Activated T-helper 1 cell treated with anti-CD3 and anti-CD28 coated beads, Interleukin-12 subunit alpha, Interleukin-12 subunit beta, Interleukin-2, Interleukin-4 antibody, amounts not matched to agents 30 ng/mL and 10 ng/mL and 1 ng/mL, durations not matched to agents 14 hours and 24 hours and 36 hours (primary cell): ENCODE data around the gene ELAPOR2. TPM values are rescaled to one million over a fixed set of nuclear protein-coding genes. Genes with fewer than 3 reads are reported as not detected.
"Not testable (repeated sequence)": the region's sequence is repeated elsewhere in the genome, so short reads cannot be mapped to it uniquely, and the experiment has no call there.

Experiments used
- DNase-seq: peaks from one replicate; pipeline ENCODE4 v3.0.0; 2021; ENCODE audit warnings: low spot score
- H3K27ac Mint-ChIP-seq: one replicate; pipeline ENCODE4 v1.8.0; 2021; ENCODE audit warnings: mild to moderate bottlenecking, mixed read lengths
- H3K27me3 Mint-ChIP-seq: one replicate; pipeline ENCODE4 v1.8.0; 2022; ENCODE audit warnings: mild to moderate bottlenecking, moderate library complexity, mixed read lengths; ENCODE audit not compliant: insufficient read depth
- H3K36me3 Mint-ChIP-seq: one replicate; pipeline ENCODE4 v1.8.0; 2021; ENCODE audit warnings: low read depth, mixed read lengths
- H3K4me1 Mint-ChIP-seq: one replicate; pipeline ENCODE4 v1.8.0; 2021; ENCODE audit warnings: low read depth, mixed read lengths
- H3K4me3 Mint-ChIP-seq: one replicate; pipeline ENCODE4 v1.8.0; 2021; ENCODE audit warnings: mild to moderate bottlenecking, moderate library complexity, mixed read lengths
- H3K9me3 Mint-ChIP-seq: one replicate; pipeline ENCODE4 v1.8.0; 2021; ENCODE audit warnings: mixed read lengths
- intact Hi-C: fragments of 100-400 bp; cut with micrococcal nuclease; formaldehyde crosslinking; loops from one replicate; pipeline ENCODE4 v1.15.1; 2024
- total RNA-seq: library from RNA; stranded (reverse); gene quantifications from 2 replicates; pipeline ENCODE4 v1.2.3, GENCODE V29; 2022

Gene ELAPOR2, protein sequence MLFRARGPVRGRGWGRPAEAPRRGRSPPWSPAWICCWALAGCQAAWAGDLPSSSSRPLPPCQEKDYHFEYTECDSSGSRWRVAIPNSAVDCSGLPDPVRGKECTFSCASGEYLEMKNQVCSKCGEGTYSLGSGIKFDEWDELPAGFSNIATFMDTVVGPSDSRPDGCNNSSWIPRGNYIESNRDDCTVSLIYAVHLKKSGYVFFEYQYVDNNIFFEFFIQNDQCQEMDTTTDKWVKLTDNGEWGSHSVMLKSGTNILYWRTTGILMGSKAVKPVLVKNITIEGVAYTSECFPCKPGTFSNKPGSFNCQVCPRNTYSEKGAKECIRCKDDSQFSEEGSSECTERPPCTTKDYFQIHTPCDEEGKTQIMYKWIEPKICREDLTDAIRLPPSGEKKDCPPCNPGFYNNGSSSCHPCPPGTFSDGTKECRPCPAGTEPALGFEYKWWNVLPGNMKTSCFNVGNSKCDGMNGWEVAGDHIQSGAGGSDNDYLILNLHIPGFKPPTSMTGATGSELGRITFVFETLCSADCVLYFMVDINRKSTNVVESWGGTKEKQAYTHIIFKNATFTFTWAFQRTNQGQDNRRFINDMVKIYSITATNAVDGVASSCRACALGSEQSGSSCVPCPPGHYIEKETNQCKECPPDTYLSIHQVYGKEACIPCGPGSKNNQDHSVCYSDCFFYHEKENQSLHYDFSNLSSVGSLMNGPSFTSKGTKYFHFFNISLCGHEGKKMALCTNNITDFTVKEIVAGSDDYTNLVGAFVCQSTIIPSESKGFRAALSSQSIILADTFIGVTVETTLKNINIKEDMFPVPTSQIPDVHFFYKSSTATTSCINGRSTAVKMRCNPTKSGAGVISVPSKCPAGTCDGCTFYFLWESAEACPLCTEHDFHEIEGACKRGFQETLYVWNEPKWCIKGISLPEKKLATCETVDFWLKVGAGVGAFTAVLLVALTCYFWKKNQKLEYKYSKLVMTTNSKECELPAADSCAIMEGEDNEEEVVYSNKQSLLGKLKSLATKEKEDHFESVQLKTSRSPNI
- total RNA-seq, result 1.3 and 2.3 TPM in 2 replicates

DNA sequence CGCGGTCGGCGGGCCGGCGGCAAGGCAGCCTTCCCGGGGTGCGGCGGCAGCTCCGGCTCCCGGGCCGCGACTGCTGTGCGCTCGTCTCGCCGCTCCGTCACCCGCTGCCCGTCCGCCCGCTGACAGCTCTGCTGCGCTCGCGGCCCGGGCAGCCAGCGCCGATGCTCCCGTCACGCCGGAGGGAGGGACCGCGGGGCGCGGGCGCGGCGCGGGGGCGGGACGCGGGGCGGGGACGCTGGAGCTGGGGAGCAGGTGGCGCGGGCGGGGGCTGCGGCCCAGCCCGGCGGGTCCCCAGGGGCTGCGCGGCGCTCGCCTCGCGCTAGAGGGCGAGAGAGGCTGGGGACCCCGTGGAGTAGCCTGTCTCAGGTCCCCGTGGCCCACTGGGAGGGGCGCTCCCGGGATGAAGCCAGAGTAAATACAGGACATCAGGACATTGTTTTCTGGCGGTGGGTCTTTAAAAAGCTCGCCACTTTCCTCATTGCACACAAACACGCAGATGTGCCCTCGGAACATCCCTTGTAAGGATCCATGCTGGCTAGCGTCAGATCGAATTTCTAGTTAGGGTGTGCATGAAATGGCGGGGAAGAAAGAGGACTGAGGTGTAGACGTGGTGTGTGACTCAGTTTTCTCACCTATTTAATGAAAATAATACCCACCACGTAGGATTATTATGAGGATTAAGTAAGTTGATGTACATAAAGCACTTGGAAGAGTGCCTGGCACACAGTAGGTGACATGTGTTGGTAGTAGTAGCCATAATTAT lies at the start of gene ELAPOR2:
Gene ELAPOR2, minus strand, starts transcription at position 130 of the 763 bp plus-strand sequence. CDS start 141 bp downstream, outside the sequence.
- Mint-ChIP-seq H3K27me3 (peaks cover 17% of the 10 kb centered on the region), H3K4me1 (peaks cover 8% of the 10 kb centered on the region), H3K36me3 (no peaks in the 10 kb centered on the region), H3K4me3 (peak within 1 kb of the TSS; percentile 70), H3K27ac (peak within 1 kb of the TSS; percentile 20), H3K9me3 (no peaks in the 10 kb centered on the region)
- peak; percentile 70 for DNase-seq
- intact Hi-C loops, result loop anchor here (1.0 to 10.0 kb wide), 6 partner anchors 21 to 815 kb away; partner anchors contain the start of genes DBF4, DMTF1, SLC25A40 and TMEM243

DNA sequence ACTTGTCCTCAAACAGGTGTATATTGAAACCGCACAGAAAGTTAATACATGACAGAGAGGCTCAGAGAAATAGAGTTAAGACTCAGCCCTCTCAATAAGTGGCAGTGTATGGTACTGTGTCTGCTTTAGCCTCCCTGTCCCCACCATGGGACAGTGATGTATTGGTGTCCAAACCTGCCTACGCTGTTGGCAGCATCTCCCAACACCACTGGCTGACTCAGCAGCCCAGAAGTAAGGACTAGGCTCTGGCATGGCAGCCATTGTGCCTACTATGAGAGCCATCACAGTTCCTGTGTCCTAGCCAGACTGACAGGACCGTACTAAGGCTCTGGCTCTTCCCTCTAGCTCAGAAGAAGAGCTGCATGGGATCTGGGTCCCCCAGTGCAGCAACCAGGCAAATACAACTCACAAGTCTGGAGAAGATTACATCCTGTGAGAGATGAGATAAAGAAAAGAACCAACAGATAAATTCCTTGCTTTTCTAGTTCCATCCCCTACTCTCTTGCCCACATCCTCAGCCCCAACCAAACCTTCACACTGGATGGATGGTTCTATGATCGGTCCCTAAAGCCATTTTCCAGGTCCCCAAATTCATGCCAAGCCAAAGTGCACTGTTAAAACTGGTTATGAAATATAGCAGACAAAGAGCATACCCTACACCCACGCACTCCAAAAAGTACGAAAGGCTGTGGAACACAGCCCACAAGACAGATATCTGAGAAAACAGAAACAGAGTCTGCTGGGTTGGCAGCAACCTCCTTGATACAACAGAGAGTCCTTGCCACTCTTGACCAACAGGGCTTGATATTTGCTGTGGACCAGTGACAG lies 48.7 kb upstream of the ELAPOR2 start:
- H3K36me3 Mint-ChIP-seq, result no peaks in the 10 kb centered on the region
- intact Hi-C loops, result no loop called here
- no peak overlapping the region for H3K4me3 Mint-ChIP-seq
- H3K27ac Mint-ChIP-seq, result no peak overlapping the region
- H3K9me3 Mint-ChIP-seq, result no peaks in the 10 kb centered on the region
- DNase-seq, result no peak
- H3K27me3 Mint-ChIP-seq, result peaks cover 5% of the 10 kb centered on the region
- no peaks in the 10 kb centered on the region for H3K4me1 Mint-ChIP-seq

DNA sequence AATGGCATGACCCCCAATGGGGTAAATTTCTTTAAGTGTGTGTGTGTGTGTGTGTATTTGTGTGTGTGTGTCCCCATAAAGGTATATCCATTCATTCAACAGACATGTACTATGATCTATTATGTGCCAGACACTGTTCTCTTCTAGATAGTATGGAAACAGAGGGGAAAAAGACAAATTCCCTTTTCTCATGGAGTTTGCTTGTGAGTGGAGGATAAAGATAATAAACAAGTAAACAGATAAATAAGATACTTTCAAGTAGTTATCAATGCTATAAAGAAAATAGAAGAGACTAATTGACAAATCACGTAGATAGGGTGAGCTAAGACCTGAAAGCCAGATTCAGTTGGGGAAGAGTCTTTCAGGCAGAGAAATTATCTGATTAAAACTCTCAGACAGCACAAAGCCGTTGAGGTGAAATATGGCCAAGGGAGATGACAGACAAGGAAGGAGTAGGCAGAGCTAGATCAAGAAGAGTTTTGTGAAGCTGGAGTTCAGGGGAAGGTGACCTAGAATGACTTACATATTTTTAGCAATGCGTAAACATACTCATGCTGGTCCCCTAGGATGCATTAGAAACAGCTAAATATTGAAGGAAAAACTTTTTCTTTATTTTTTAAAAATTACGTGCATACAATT lies 47.6 kb upstream of the ELAPOR2 start:
- Mint-ChIP-seq H3K36me3 (no peaks in the 10 kb centered on the region), H3K9me3 (no peaks in the 10 kb centered on the region), H3K27me3 (peaks cover 5% of the 10 kb centered on the region), H3K27ac (no peak overlapping the region), H3K4me3 (no peak overlapping the region), H3K4me1 (no peaks in the 10 kb centered on the region)
- intact Hi-C loops, result no loop called here
- DNase-seq, result no peak

DNA sequence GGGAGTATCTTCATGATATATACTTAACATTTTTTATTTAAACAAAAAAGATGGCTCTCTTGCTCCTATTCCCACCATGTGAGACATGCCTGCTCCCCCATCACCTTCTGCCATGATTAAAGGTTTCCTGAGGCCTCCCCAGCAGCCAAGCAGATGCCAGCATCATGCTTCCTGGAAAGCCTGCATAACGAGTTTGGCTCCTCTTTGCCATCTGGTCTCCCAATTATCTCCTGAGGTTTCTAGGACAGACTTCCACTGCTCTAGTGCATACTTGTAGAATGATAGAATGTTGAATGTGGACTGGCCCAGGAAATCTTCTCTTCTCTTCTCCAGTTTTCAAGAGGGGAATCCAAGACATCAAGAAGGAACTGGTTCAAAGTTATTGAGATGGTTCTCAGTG lies 45.9 kb upstream of the ELAPOR2 start:
- H3K4me3 Mint-ChIP-seq, result no peak overlapping the region
- H3K36me3 Mint-ChIP-seq, result no peaks in the 10 kb centered on the region
- H3K27ac Mint-ChIP-seq, result no peak overlapping the region
- no peaks in the 10 kb centered on the region for H3K9me3 Mint-ChIP-seq
- H3K4me1 Mint-ChIP-seq, result no peaks in the 10 kb centered on the region
- no peak for DNase-seq
- peaks cover 5% of the 10 kb centered on the region for H3K27me3 Mint-ChIP-seq
- intact Hi-C loops, result no loop called here

DNA sequence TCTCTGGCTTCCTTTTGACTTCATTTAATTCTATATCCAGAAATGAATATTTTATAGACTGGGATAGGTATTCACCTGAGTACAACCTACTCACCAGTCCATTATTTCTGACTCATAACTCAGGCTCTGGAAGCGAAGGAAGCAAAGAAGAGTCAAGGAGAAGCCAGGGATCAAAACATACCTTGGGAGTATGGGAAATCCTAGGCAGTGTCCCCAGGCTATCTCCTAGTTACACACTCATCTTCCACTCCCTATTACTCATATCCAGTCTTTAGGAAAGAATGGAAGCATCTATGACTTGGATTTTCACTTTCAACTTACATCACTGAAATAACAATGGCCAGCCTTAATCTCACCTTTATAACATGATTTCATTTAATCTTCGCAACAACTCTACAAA lies 40.9 kb upstream of the ELAPOR2 start:
- H3K4me3 Mint-ChIP-seq, result no peak overlapping the region
- no peaks in the 10 kb centered on the region for H3K9me3 Mint-ChIP-seq
- DNase-seq, result no peak
- H3K27ac Mint-ChIP-seq, result no peak overlapping the region
- intact Hi-C loops, result no loop called here
- H3K4me1 Mint-ChIP-seq, result no peaks in the 10 kb centered on the region
- H3K36me3 Mint-ChIP-seq, result no peaks in the 10 kb centered on the region
- no peaks in the 10 kb centered on the region for H3K27me3 Mint-ChIP-seq

DNA sequence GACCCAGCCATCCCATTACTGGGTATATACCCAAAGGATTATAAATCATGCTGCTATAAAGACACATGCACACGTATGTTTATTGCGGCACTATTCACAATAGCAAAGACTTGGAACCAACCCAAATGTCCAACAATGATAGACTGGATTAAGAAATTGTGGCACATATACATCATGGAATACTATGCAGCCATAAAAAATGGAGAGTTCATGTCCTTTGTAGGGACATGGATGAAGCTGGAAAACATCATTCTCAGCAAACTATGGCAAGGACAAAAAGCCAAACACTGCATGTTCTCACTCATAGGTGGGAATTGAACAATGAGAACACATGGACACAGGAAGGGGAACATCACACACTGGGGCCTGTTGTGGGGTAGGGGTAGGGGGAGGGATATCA lies 37.9 kb upstream of the ELAPOR2 start:
- H3K27me3 Mint-ChIP-seq, result not testable (repeated sequence)

DNA sequence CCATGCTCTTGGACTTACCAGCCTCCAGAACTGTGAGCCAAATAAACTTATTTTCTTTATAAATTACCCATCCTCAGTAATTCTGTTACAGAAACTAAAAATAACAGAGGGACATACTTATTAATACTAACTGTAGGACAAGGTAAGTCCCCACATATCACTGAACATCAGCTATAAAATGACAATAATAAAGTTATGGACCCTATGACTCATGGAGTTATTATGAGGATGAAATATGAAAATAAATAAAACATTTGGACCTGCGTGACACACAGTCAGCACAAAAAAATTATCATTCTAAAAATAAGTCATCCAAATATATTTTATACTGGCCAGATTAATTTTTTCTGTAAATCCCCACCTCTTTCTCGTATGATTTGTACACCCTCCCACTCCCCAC lies 34.9 kb upstream of the ELAPOR2 start:
- intact Hi-C loops, result no loop called here

More for the DNA sequence above, 37.9 kb upstream of the ELAPOR2 start:
- intact Hi-C loops, H3K9me3 Mint-ChIP-seq, H3K27ac Mint-ChIP-seq, H3K36me3 Mint-ChIP-seq, H3K4me3 Mint-ChIP-seq, H3K4me1 Mint-ChIP-seq, DNase-seq: not testable (repeated sequence)

DNA sequence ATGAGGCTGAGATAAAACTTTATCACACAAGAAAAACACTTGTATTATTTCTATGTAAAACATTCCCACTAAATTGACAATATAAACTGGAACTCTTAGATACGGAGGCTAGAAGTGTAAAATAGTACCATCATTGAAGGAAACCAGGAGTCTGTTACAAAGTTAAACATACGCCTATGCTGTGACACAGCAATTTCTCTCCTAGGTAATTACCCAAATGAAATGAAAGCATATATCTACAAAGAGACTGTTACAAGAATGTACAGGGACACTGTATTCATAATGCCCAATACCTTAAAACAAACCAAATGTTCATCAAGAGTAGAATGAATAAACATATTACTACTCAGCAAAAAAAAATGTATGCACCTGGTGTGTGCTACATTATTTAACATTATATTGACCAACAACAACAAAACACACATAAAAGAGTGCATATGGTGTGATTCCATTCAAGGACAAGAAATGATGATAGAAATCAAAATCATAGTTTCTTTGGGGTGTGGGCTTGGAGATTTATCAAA lies 33.2 kb upstream of the ELAPOR2 start:
- Mint-ChIP-seq H3K4me3 (no peak overlapping the region), H3K27me3 (peaks cover 4% of the 10 kb centered on the region), H3K27ac (no peak overlapping the region), H3K4me1 (no peaks in the 10 kb centered on the region), H3K9me3 (no peaks in the 10 kb centered on the region), H3K36me3 (no peaks in the 10 kb centered on the region)
- no peak for DNase-seq
- intact Hi-C loops, result no loop called here

More for the DNA sequence above, 34.9 kb upstream of the ELAPOR2 start:
- no peaks in the 10 kb centered on the region for H3K36me3 Mint-ChIP-seq
- DNase-seq, result no peak
- no peak overlapping the region for H3K27ac Mint-ChIP-seq
- H3K4me3 Mint-ChIP-seq, result no peak overlapping the region
- peaks cover 4% of the 10 kb centered on the region for H3K27me3 Mint-ChIP-seq
- no peaks in the 10 kb centered on the region for H3K4me1 Mint-ChIP-seq
- H3K9me3 Mint-ChIP-seq, result no peaks in the 10 kb centered on the region

DNA sequence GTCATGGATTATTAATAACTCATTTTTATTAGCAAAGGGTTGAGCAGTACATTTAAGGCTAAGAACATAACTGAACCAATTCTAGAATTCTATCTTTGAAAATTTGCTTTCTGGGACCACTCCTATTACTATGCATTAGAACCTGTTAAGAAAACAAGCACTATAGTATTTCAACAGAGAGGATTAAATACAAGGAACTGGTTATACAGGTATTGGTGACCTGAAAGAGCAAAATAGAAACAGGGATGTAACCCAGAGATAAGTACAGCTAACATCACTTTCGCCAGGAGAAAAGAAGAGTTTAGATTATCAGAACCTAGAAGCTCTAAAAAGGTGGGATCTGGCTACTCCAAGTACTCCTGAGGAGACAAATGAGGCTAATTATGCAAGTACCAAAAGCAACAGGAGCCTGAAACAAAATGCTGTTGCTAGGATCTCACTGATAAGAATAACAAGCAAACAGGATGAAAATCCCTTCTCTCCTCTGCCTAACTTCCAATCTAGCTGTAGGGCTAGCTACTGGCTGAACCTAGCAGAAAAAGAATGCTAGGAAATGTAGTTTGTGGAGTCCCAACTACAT lies 32.1 kb upstream of the ELAPOR2 start:
- Mint-ChIP-seq H3K9me3 (no peaks in the 10 kb centered on the region), H3K4me1 (no peaks in the 10 kb centered on the region)

DNA sequence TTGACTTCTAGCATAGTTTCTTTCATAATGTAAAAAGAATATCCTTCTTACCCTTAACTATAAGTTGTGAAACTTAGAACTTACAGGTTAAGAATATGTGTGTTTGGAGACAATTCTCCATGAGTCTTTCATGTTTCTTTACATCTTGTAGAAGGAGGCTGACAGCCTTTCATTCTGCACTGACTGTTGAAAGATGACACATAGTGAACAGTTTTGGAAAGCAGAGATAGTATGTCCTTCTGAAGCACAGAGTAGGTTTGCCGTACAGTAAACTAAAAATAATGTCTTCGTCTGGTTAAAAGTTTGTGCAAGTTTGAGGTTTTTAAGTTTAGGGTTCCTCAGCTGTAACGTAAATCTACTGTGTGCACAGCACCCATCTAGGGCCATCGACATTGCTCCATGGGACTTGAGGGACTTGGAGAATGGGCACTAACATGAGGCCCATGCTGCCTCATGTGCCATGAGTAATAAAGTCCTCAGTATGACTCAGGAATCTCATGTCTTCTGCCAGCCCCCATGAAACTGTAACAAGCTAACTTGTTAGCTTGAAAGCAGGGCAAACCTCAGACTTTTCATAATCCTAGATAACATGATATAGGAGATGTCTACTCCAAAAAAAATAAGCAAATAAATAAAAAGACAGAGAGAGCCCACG lies 24.5 kb upstream of the ELAPOR2 start:
- no peaks in the 10 kb centered on the region for H3K9me3 Mint-ChIP-seq
- DNase-seq, result no peak
- no peaks in the 10 kb centered on the region for H3K4me1 Mint-ChIP-seq
- no peak overlapping the region for H3K4me3 Mint-ChIP-seq
- no peaks in the 10 kb centered on the region for H3K36me3 Mint-ChIP-seq
- H3K27ac Mint-ChIP-seq, result no peak overlapping the region
- H3K27me3 Mint-ChIP-seq, result no peaks in the 10 kb centered on the region
- intact Hi-C loops, result no loop called here

More for the DNA sequence above, 32.1 kb upstream of the ELAPOR2 start:
- intact Hi-C loops, result no loop called here
- Mint-ChIP-seq H3K27ac (no peak overlapping the region), H3K27me3 (peaks cover 4% of the 10 kb centered on the region), H3K4me3 (no peak overlapping the region), H3K36me3 (no peaks in the 10 kb centered on the region)
- DNase-seq, result no peak

DNA sequence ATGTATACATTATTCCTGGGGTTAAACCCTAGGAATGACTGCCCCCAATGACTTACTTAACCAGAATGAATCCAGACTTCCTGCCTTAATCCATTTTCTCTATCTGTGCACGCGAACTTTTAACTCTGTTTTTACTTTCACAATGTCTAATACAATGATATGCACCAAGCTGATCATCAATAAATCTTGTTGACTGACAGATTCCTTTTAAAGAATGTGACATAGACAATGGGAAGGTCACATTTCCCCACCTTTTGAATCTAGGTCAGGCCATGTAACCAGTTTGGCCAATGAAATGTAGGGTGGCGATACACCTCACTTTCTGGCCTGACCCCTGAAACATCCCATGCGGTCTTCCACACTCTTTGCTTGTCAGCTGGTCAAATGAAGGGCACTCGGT lies 23.2 kb upstream of the ELAPOR2 start:
- no peak for DNase-seq
- H3K4me3 Mint-ChIP-seq, result no peak overlapping the region
- H3K9me3 Mint-ChIP-seq, result no peaks in the 10 kb centered on the region
- intact Hi-C loops, result no loop called here
- no peak overlapping the region for H3K27ac Mint-ChIP-seq
- no peaks in the 10 kb centered on the region for H3K36me3 Mint-ChIP-seq
- peaks cover 3% of the 10 kb centered on the region for H3K27me3 Mint-ChIP-seq
- H3K4me1 Mint-ChIP-seq, result no peaks in the 10 kb centered on the region
